Endothelial cell (in vitro differentiated cells): Measurements from ENCODE around the gene TAOK3. TPM values are rescaled to one million over a fixed set of nuclear protein-coding genes. Genes with fewer than 3 reads are reported as not detected.

Experiments
- DNase-seq: peaks from one replicate; pipeline ENCODE4 v3.0.0; 2021; ENCODE audit warnings: low spot score
- H3K27ac Mint-ChIP-seq: one replicate; pipeline ENCODE4 v1.8.0; 2021; ENCODE audit warnings: mixed read lengths, inconsistent platforms; ENCODE audit not compliant: unreplicated experiment
- H3K27me3 Mint-ChIP-seq: one replicate; pipeline ENCODE4 v1.8.0; 2021; ENCODE audit warnings: mild to moderate bottlenecking, moderate library complexity, mixed read lengths, inconsistent platforms; ENCODE audit not compliant: unreplicated experiment
- H3K36me3 Mint-ChIP-seq: one replicate; pipeline ENCODE4 v1.8.0; 2021; ENCODE audit warnings: mild to moderate bottlenecking, low read depth, mixed read lengths, inconsistent platforms; ENCODE audit not compliant: unreplicated experiment
- H3K4me1 Mint-ChIP-seq: one replicate; pipeline ENCODE4 v1.8.0; 2021; ENCODE audit warnings: mild to moderate bottlenecking, mixed read lengths, inconsistent platforms; ENCODE audit not compliant: unreplicated experiment
- H3K4me3 Mint-ChIP-seq: one replicate; pipeline ENCODE4 v1.8.0; 2021; ENCODE audit warnings: mild to moderate bottlenecking, mixed read lengths, inconsistent platforms; ENCODE audit not compliant: unreplicated experiment
- H3K9me3 Mint-ChIP-seq: one replicate; pipeline ENCODE4 v1.8.0; 2021; ENCODE audit warnings: mixed read lengths, inconsistent platforms; ENCODE audit not compliant: unreplicated experiment
- CTCF ChIP-seq: fragments of 200-600 bp; sonication (generic); IDR thresholded peaks from one replicate; pipeline ENCODE4 v1.5.0; 2021; ENCODE audit warnings: antibody characterized with exemption; ENCODE audit not compliant: unreplicated experiment
- long read RNA-seq: library from polyadenylated mRNA; unstranded; transcript quantifications from one replicate; pipeline ENCODE4 v2.0.0, GENCODE V29; 2020; ENCODE audit not compliant: unreplicated experiment
- total RNA-seq: library from RNA; stranded (reverse); fragmentation: NEBNext Ultra II Directional; extraction: Animal tissue kit (Norgen Biotek cat#: 25700); gene quantifications from one replicate; pipeline ENCODE4 v1.2.1, GENCODE V29; 2021; ENCODE audit not compliant: unreplicated experiment

TAOK3 gene
- total RNA-seq: 16.5 TPM
- long read RNA-seq, full-length matches to known transcripts: 1 of 11 reads
- long read RNA-seq, partial matches to known transcripts: 5 of 11 reads
- long read RNA-seq, other reads (novel, unspliced or antisense): 5 of 11 reads

- no peaks in the 10 kb centered on the region for H3K36me3 Mint-ChIP-seq
- H3K4me3 Mint-ChIP-seq: peak within 1 kb of the TSS; percentile 96
- H3K9me3 Mint-ChIP-seq: no peaks in the 10 kb centered on the region
- peaks cover 10% of the 10 kb centered on the region for H3K4me1 Mint-ChIP-seq
- peak; percentile 97 for DNase-seq
- peaks cover 5% of the 10 kb centered on the region for H3K27me3 Mint-ChIP-seq
- no peak for TF ChIP-seq CTCF
- peak within 1 kb of the TSS; percentile 80 for H3K27ac Mint-ChIP-seq
Observed at GRCh38 chr12:118372541-118373495, at the start of gene TAOK3. TAOK3 (minus strand) TSS chr12:118372907; CDS start chr12:118255567, 117,340 bp downstream.

- TF ChIP-seq CTCF: no peak
- no peak overlapping the region for H3K27ac Mint-ChIP-seq
- no peak for DNase-seq
- no peaks in the 10 kb centered on the region for H3K27me3 Mint-ChIP-seq
- no peak overlapping the region for H3K4me3 Mint-ChIP-seq
- H3K4me1 Mint-ChIP-seq: peaks cover 9% of the 10 kb centered on the region
- H3K36me3 Mint-ChIP-seq: peaks cover 22% of the 10 kb centered on the region
- H3K9me3 Mint-ChIP-seq: no peaks in the 10 kb centered on the region
Observed at GRCh38 chr12:118420673-118421072, 48.0 kb upstream of the TAOK3 start.

- no peak for DNase-seq
- Mint-ChIP-seq H3K27ac (no peak overlapping the region), H3K9me3 (no peaks in the 10 kb centered on the region), H3K4me3 (no peak overlapping the region), H3K36me3 (peaks cover 36% of the 10 kb centered on the region), H3K4me1 (no peaks in the 10 kb centered on the region), H3K27me3 (no peaks in the 10 kb centered on the region)
- TF ChIP-seq CTCF: no peak
Observed at GRCh38 chr12:118418385-118419057, 45.8 kb upstream of the TAOK3 start.

GRCh38 chr12:118417942-118418341 lies 45.2 kb upstream of the TAOK3 start:
- Mint-ChIP-seq H3K27me3 (no peaks in the 10 kb centered on the region), H3K27ac (no peak overlapping the region), H3K4me1 (no peaks in the 10 kb centered on the region), H3K4me3 (no peak overlapping the region), H3K9me3 (no peaks in the 10 kb centered on the region), H3K36me3 (peaks cover 42% of the 10 kb centered on the region)
- DNase-seq: no peak
- TF ChIP-seq CTCF: no peak
